Measurements from ENCODE around the gene PHF23. TPM values are rescaled to one million over a fixed set of nuclear protein-coding genes. Genes with fewer than 3 reads are reported as not detected.

The PHF23 gene
- total and polyA plus RNA-seq, 2 of the 4 experiments (the other 2 are of a cell fraction) = 44.8 to 58.5 TPM

DNA sequence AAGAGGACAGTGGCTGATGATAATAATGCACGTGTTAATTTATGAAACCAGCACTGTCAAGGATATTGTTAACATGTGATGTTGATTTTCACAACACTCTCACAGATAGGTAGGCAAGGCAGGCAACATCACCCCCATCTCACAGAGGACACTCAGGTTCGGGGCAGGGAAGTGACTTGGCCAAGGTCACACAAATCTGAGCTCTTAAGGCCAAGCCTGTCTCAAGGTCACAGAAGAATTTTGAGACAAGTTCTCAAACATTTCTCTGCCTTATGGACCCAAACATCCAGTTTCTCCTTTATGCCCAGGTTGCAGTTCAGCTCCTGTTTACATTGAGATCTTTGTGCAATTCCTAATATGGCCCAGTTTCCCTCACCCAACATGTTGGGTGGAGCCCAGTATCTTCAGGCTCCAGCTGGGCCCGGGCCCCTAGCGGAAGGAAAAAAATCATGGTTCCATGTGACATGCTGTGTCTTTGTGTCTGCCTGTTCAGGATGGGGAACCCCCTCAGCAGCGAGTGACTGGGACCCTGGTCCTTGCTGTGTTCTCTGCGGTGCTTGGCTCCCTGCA lies 43.6 kb upstream of the PHF23 start:
- H3K27me3 ChIP-seq (ENCODE audit: control insufficient read depth, insufficient read depth, low read length) = peaks cover 40% of the 10 kb centered on the region
- TF ChIP-seq, protein P1, sequence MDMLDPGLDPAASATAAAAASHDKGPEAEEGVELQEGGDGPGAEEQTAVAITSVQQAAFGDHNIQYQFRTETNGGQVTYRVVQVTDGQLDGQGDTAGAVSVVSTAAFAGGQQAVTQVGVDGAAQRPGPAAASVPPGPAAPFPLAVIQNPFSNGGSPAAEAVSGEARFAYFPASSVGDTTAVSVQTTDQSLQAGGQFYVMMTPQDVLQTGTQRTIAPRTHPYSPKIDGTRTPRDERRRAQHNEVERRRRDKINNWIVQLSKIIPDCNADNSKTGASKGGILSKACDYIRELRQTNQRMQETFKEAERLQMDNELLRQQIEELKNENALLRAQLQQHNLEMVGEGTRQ (IDR thresholded peaks at IDR 0.05; ENCODE audit: low read depth, low read length) = no peak
- no peak for TF ChIP-seq FOS (IDR thresholded peaks at IDR 0.05; ENCODE audit: low read depth, low read length)
- no peaks in the 10 kb centered on the region for H3K9me3 ChIP-seq (ENCODE audit: control insufficient read depth, insufficient read depth, low read length)
- no peak overlapping the region for H3K56ac ChIP-seq (ENCODE audit: extremely low read depth, insufficient read depth, low read length)
- H4K20me1 ChIP-seq (ENCODE audit: insufficient read depth, low read length) = no peaks in the 10 kb centered on the region
- no peaks in the 10 kb centered on the region for H3K9me1 ChIP-seq (ENCODE audit: insufficient read depth, low read length)
- H2BK20ac ChIP-seq (ENCODE audit: low read depth, low read length) = no peak overlapping the region
- H2AFZ ChIP-seq (replicated peaks; ENCODE audit: low read length, poor library complexity) = no peak overlapping the region
- no peaks in the 10 kb centered on the region for H3K79me1 ChIP-seq (ENCODE audit: low read depth in 1 of 2, low read length in 2 of 2)
- ATAC-seq (ENCODE audit: low read depth) (no peak), DNase-seq (no peak)
- H3K9ac ChIP-seq (ENCODE audit: low read depth, low read length) = no peak overlapping the region
- no peak overlapping the region for H2BK5ac ChIP-seq (ENCODE audit: low read depth, low read length, poor library complexity, severe bottlenecking)
- H2AK9ac ChIP-seq (replicated peaks; ENCODE audit: low read depth, low read length, poor library complexity) = no peak overlapping the region
- H3K18ac ChIP-seq (ENCODE audit: low read depth, low read length) = no peak overlapping the region
- no peak overlapping the region for H4K8ac ChIP-seq (ENCODE audit: low read depth in 2 of 2, low read length in 2 of 2)
- dilution Hi-C loops (cut with HindIII; ENCODE audit: low sequenced_read_pairs, unreplicated experiment) (no loop called here), in situ Hi-C loops (cut with MboI; ENCODE audit: low sequenced_read_pairs) (no loop called here), intact Hi-C loops (cut with micrococcal nuclease) (no loop called here)
- H2BK15ac ChIP-seq (ENCODE audit: low read depth, low read length) = no peak overlapping the region
- no peak overlapping the region for H4K5ac ChIP-seq (ENCODE audit: low read depth, low read length)
- peak overlapping the region; percentile 24; the same call in 1 of the 2 replicates for H3K23ac ChIP-seq (ENCODE audit: low read depth, low read length)
- no peak overlapping the region for H2BK120ac ChIP-seq (ENCODE audit: low read depth, low read length)
- no peak overlapping the region for H3K4me3 ChIP-seq (ENCODE audit: insufficient read depth, low read depth, low read length)
- no peak overlapping the region for H3K27ac ChIP-seq (ENCODE audit: insufficient read depth, low read length)
- ChIA-PET CTCF (interaction anchor here (2.7 kb wide), 1 partner anchor 14 kb away, joined by 17 read pairs; no protein-coding TSS in a partner anchor), POLR2A (ENCODE audit: unreplicated experiment) (no interaction called here)
- H3K36me3 ChIP-seq (ENCODE audit: control insufficient read depth, insufficient read depth, low read length) = no peaks in the 10 kb centered on the region
- no TSS peak for BruUV-seq (replicated peaks)
- H2AK5ac ChIP-seq (ENCODE audit: low read depth, low read length) = no peak overlapping the region
- H3K4me2 ChIP-seq (ENCODE audit: low read depth, low read length) = no peak overlapping the region
- no peak overlapping the region for H3K4ac ChIP-seq (ENCODE audit: low read depth, low read length)
- no peak overlapping the region for H3K14ac ChIP-seq (replicated peaks; ENCODE audit: low read depth, low read length)
- peaks cover 2% of the 10 kb centered on the region; the same call in 1 of the 2 replicates for H3K4me1 ChIP-seq (ENCODE audit: control insufficient read depth, insufficient read depth, low read length)
- H4K91ac ChIP-seq (ENCODE audit: insufficient read depth, low read depth, low read length) = no peak overlapping the region
- WGBS, 2 experiments (ENCODE audit: extremely low coverage in 2 of 2, insufficient read length in 1 of 2) = no CpG with 5 or more reads among the region's 6 CpGs

Measured in IMR-90 (cell line).